Progenitor cell of endocrine pancreas (in vitro differentiated cells): ENCODE results near the gene ASCC3. TPM values are rescaled to one million over a fixed set of nuclear protein-coding genes. Genes with fewer than 3 reads are reported as not detected.

Experiments
- DNase-seq: peaks from one replicate; pipeline ENCODE4 v3.0.0; 2021; ENCODE audit warnings: low spot score; ENCODE audit not compliant: unreplicated experiment
- H3K27ac Mint-ChIP-seq: 2 replicates; pipeline ENCODE4 v1.8.0; 2021; ENCODE audit warnings: mild to moderate bottlenecking, moderate library complexity, mixed read lengths
- H3K27me3 Mint-ChIP-seq: 2 replicates; pipeline ENCODE4 v1.8.0; 2021; ENCODE audit warnings: mixed read lengths
- H3K36me3 Mint-ChIP-seq: 2 replicates; pipeline ENCODE4 v1.8.0; 2022; ENCODE audit warnings: mixed read lengths; ENCODE audit not compliant: insufficient read depth
- H3K4me1 Mint-ChIP-seq: 2 replicates; pipeline ENCODE4 v1.8.0; 2021; ENCODE audit warnings: low read depth, mixed read lengths
- H3K4me3 Mint-ChIP-seq: 2 replicates; pipeline ENCODE4 v1.8.0; 2021; ENCODE audit warnings: low read depth, mild to moderate bottlenecking, moderate library complexity, mixed read lengths
- H3K9me3 Mint-ChIP-seq: 2 replicates; pipeline ENCODE4 v1.8.0; 2021; ENCODE audit warnings: low read depth, mixed read lengths
- total RNA-seq: library from RNA; stranded (reverse); gene quantifications from 2 replicates; pipeline ENCODE4 v1.2.1, GENCODE V29; 2021
- TF ChIP-seq, protein P1 (sequence below): fragments of 200-600 bp; sonication (generic); IDR thresholded peaks from one replicate; pipeline ENCODE4 v1.5.0; 2021; ENCODE audit warnings: antibody characterized with exemption, mild to moderate bottlenecking; ENCODE audit not compliant: unreplicated experiment

ASCC3 gene
- total RNA-seq, 1 donor from 2014 or later = 36.6 TPM

- Mint-ChIP-seq H3K27ac (no peak overlapping the region), H3K4me3 (no peak overlapping the region), H3K4me1 (peaks cover 7% of the 10 kb centered on the region), H3K27me3 (no peaks in the 10 kb centered on the region), H3K9me3 (peaks cover 4% of the 10 kb centered on the region), H3K36me3 (peaks cover 11% of the 10 kb centered on the region)
- no peak for DNase-seq
- TF ChIP-seq, protein P1, sequence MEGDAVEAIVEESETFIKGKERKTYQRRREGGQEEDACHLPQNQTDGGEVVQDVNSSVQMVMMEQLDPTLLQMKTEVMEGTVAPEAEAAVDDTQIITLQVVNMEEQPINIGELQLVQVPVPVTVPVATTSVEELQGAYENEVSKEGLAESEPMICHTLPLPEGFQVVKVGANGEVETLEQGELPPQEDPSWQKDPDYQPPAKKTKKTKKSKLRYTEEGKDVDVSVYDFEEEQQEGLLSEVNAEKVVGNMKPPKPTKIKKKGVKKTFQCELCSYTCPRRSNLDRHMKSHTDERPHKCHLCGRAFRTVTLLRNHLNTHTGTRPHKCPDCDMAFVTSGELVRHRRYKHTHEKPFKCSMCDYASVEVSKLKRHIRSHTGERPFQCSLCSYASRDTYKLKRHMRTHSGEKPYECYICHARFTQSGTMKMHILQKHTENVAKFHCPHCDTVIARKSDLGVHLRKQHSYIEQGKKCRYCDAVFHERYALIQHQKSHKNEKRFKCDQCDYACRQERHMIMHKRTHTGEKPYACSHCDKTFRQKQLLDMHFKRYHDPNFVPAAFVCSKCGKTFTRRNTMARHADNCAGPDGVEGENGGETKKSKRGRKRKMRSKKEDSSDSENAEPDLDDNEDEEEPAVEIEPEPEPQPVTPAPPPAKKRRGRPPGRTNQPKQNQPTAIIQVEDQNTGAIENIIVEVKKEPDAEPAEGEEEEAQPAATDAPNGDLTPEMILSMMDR = no peak
Measured at GRCh38 chr6:100509101-100509500, 372.0 kb downstream of the ASCC3 start.

DNA sequence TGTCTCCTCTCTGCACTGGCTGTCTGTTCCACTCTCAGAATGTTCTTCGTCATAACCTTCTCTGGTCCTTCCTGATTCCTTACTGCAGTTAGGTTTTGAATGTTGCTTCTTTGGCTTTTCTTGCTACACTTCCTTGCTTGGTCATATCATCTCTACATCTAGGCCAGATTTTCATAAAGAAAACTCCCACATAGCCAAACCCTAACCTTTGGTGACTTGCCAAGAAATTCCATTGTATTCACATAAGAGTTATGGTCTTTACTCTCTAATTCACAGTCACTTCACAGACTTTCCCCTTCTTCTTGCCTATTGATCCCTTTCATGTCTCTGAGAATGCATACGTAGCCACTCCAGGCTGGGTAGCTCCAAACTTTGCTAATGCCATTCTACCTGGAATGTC is 374.5 kb downstream of the ASCC3 start:
- no peak overlapping the region for H3K27ac Mint-ChIP-seq
- peaks cover 4% of the 10 kb centered on the region for H3K9me3 Mint-ChIP-seq
- peaks cover 2% of the 10 kb centered on the region for H3K4me1 Mint-ChIP-seq
- TF ChIP-seq, protein P1 = no peak
- H3K4me3 Mint-ChIP-seq = no peak overlapping the region
- H3K36me3 Mint-ChIP-seq = peaks cover 10% of the 10 kb centered on the region
- DNase-seq = no peak
- H3K27me3 Mint-ChIP-seq = no peaks in the 10 kb centered on the region

DNA sequence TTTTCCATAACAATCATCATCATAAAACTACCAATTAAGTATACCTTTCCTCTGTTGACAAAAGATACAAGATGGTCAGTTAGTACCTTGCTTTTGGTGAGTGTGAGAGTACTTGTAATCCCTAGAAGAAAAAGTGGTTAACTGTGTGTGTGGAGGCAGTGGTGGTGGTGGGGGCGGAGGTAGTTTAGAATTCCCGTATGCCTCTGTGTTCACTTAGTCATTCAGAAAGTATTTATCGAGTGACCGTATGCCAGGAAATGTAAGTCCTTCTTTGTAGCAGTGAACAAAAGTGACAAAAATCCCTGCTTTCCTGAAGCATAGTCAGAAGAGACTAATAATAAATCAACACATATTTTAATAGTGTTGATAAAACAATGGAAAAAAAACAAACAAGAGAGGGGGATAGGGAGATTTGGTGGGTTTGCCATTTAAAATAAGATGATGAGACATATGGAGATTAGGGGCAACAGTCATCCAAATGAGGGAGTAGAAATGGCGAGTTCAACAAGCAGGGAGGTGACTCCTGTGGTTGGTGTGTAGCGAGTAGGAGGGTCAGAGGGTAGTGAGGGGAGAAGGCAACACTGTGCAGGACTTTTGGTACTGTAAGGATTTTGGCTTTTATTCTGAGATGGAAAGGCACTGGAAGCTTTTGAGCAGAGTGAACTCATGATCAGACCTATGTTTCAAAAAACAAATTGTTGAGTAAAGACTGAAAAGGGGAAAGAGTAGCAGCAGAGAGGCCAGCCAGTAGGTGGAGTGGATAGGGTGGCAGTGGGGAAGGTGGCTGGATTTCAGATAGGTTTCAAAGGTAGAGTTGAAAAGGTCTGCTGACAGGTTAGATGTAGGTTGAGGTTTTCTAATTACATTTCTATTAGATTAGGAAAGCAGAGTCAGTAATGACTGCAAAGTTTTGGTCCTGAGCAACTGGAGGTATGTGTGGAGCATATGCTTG is 376.1 kb downstream of the ASCC3 start:
- Mint-ChIP-seq H3K9me3 (peaks cover under 1% of the 10 kb centered on the region), H3K27ac (no peak overlapping the region), H3K4me1 (peaks cover 2% of the 10 kb centered on the region), H3K4me3 (no peak overlapping the region), H3K36me3 (peaks cover 5% of the 10 kb centered on the region), H3K27me3 (no peaks in the 10 kb centered on the region)
- TF ChIP-seq, protein P1 = no peak
- no peak for DNase-seq

DNA sequence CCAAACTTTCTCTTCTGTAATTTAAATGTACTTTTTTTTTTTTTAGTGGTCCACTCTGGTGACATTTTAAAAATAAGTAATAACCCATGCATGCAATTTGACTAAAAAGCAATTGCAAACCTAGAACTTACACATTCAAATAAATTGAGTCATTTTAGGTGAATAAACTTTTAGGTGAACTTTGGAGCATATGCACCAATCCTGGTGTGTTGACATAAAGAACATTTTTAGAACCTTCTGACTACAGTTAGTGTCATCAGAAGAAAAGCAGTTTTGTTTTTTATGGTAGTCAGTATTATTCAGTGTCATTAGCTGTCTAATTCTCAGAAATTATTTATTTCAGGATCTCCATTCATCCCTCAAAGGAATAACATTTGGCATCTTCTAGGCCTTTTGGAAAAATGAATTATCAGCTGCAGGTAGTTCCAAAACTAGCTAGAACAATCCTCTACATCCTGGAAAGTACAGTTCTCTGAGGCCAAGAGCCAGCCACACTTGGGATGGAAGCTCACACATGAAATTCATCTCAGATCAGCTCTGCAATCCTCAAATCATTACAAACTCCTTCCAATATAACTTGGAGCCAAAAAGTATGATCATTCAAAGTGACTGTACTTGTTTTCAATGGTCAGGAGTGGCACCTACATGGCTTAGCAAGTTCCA is 378.0 kb downstream of the ASCC3 start:
- peaks cover 6% of the 10 kb centered on the region for H3K9me3 Mint-ChIP-seq

More for the DNA sequence above, 378.0 kb downstream of the ASCC3 start:
- H3K27me3 Mint-ChIP-seq = no peaks in the 10 kb centered on the region
- no peaks in the 10 kb centered on the region for H3K36me3 Mint-ChIP-seq
- no peak for DNase-seq
- no peak overlapping the region for H3K27ac Mint-ChIP-seq
- peaks cover 2% of the 10 kb centered on the region for H3K4me1 Mint-ChIP-seq
- TF ChIP-seq, protein P1 = no peak
- H3K4me3 Mint-ChIP-seq = no peak overlapping the region
